SK-N-SH treated with all-trans-retinoic acid at 6 μM for 48 hours (cell line): Measurements from ENCODE around the gene UVRAG.

ENCODE experiments used
- ATAC-seq: fragments of 200-7000 bp; cut with Tn5 transposase; 3 replicates; pipeline ENCODE4 v1.9.1; 2020; ENCODE audit warnings: mild to moderate bottlenecking, moderate library complexity
- ARNTL ChIP-seq: fragments of 450-650 bp; formaldehyde crosslinking; IDR thresholded peaks from 2 replicates; pipeline ENCODE4 v1.5.0; 2020; ENCODE audit warnings: low read depth, mild to moderate bottlenecking, moderate library complexity, borderline replicate concordance
- BACH2 ChIP-seq: fragments of 250-450 bp; sonication (Bioruptor Pico); IDR thresholded peaks from 2 replicates; pipeline ENCODE4 v1.9.0; 2021; ENCODE audit warnings: mild to moderate bottlenecking, borderline replicate concordance
- CREB5 ChIP-seq: fragments of 250-450 bp; sonication (Bioruptor Pico); IDR thresholded peaks from 2 replicates; pipeline ENCODE4 v1.5.1; 2020; ENCODE audit warnings: low read depth, mild to moderate bottlenecking, moderate library complexity
- CSDC2 ChIP-seq: fragments of 250-450 bp; sonication (Bioruptor Pico); IDR thresholded peaks from 2 replicates; pipeline ENCODE4 v1.5.0; 2020; ENCODE audit warnings: mild to moderate bottlenecking, moderate library complexity
- CSRNP3 ChIP-seq: fragments of 250-450 bp; sonication (Bioruptor Pico); IDR thresholded peaks from 2 replicates; pipeline ENCODE4 v1.5.1; 2021; ENCODE audit warnings: mild to moderate bottlenecking, moderate library complexity
- GLIS3 ChIP-seq: fragments of 250-450 bp; sonication (Bioruptor Pico); IDR thresholded peaks from 2 replicates; pipeline ENCODE4 v1.5.0; 2020; ENCODE audit warnings: mild to moderate bottlenecking, moderate library complexity
- ISL1 ChIP-seq: fragments of 250-450 bp; sonication (Bioruptor Pico); IDR thresholded peaks from 2 replicates; pipeline ENCODE4 v2.1.2; 2022; ENCODE audit warnings: mild to moderate bottlenecking, moderate library complexity
- OSR1 ChIP-seq: fragments of 250-450 bp; sonication (Bioruptor Pico); IDR thresholded peaks from 2 replicates; pipeline ENCODE4 v1.8.0; 2022; ENCODE audit warnings: moderate library complexity, mild to moderate bottlenecking, inconsistent platforms
- PATZ1 ChIP-seq: fragments of 250-450 bp; sonication (Bioruptor Pico); IDR thresholded peaks from 2 replicates; pipeline ENCODE4 v1.8.0; 2020; ENCODE audit warnings: mild to moderate bottlenecking, moderate library complexity, borderline replicate concordance
- POU6F1 ChIP-seq: fragments of 250-450 bp; sonication (Bioruptor Pico); IDR thresholded peaks from 2 replicates; pipeline ENCODE4 v1.8.0; 2021; ENCODE audit warnings: low read depth, mild to moderate bottlenecking, moderate library complexity, borderline replicate concordance
- PPARA ChIP-seq: fragments of 250-450 bp; sonication (Bioruptor Pico); IDR thresholded peaks from 2 replicates; pipeline ENCODE4 v1.5.0; 2020; ENCODE audit warnings: mild to moderate bottlenecking, borderline replicate concordance
- SNAI2 ChIP-seq: fragments of 250-450 bp; sonication (Bioruptor Pico); IDR thresholded peaks from 2 replicates; pipeline ENCODE4 v1.5.0; 2020; ENCODE audit warnings: mild to moderate bottlenecking, moderate library complexity
- TCF4 ChIP-seq: fragments of 250-450 bp; sonication (Bioruptor Pico); IDR thresholded peaks from 2 replicates; pipeline ENCODE4 v1.8.0; 2021; ENCODE audit warnings: mild to moderate bottlenecking, moderate library complexity, borderline replicate concordance
- TOX ChIP-seq: fragments of 250-450 bp; sonication (Bioruptor Pico); IDR thresholded peaks from 2 replicates; pipeline ENCODE4 v1.8.0; 2021; ENCODE audit warnings: mild to moderate bottlenecking, moderate library complexity, borderline replicate concordance
- ZC3H10 ChIP-seq: fragments of 250-450 bp; sonication (Bioruptor Pico); IDR thresholded peaks from 2 replicates; pipeline ENCODE4 v1.5.1; 2021; ENCODE audit warnings: mild to moderate bottlenecking, moderate library complexity
- ZFP3 ChIP-seq: fragments of 250-450 bp; sonication (Bioruptor Pico); IDR thresholded peaks from 2 replicates; pipeline ENCODE4 v1.5.0; 2020; ENCODE audit warnings: mild to moderate bottlenecking, moderate library complexity
- ZFP30 ChIP-seq: fragments of 450-650 bp; formaldehyde crosslinking; IDR thresholded peaks from 2 replicates; pipeline ENCODE4 v1.5.0; 2022; ENCODE audit warnings: mild to moderate bottlenecking, moderate library complexity
- ZNF565 ChIP-seq: fragments of 450-650 bp; formaldehyde crosslinking; conservative IDR thresholded peaks from 2 replicates; pipeline ENCODE4 v1.5.0; 2020; ENCODE audit warnings: low read depth, mild to moderate bottlenecking, moderate library complexity
- ZNF70 ChIP-seq: fragments of 450-650 bp; formaldehyde crosslinking; IDR thresholded peaks from 2 replicates; pipeline ENCODE4 v1.5.0; 2020; ENCODE audit warnings: mild to moderate bottlenecking, moderate library complexity
- ZNF8 ChIP-seq: fragments of 450-650 bp; formaldehyde crosslinking; IDR thresholded peaks from 2 replicates; pipeline ENCODE4 v1.5.0; 2020; ENCODE audit warnings: mild to moderate bottlenecking, moderate library complexity

UVRAG gene

GRCh38 chr11:76185931-76186401 is 371.0 kb downstream of the UVRAG start:
- ATAC-seq: no peak
- TF ChIP-seq ZC3H10 (CRISPR knock-in tag) (no peak), CREB5 (CRISPR knock-in tag) (no peak), TCF4 (CRISPR knock-in tag) (no peak), SNAI2 (no peak), ZNF565 (CRISPR knock-in tag) (no peak), PATZ1 (CRISPR knock-in tag) (no peak), ZFP30 (no peak), BACH2 (CRISPR knock-in tag) (no peak), ZNF8 (CRISPR knock-in tag) (no peak), OSR1 (CRISPR knock-in tag) (no peak), POU6F1 (CRISPR knock-in tag) (no peak)

- TF ChIP-seq ZNF8 (CRISPR knock-in tag) (no peak), ZNF565 (CRISPR knock-in tag) (no peak), OSR1 (CRISPR knock-in tag) (no peak), TOX (CRISPR knock-in tag) (no peak), TCF4 (CRISPR knock-in tag) (no peak), CREB5 (CRISPR knock-in tag) (no peak), ARNTL (CRISPR knock-in tag) (no peak), ZC3H10 (CRISPR knock-in tag) (no peak), ZFP3 (CRISPR knock-in tag) (no peak), ISL1 (CRISPR knock-in tag) (no peak), CSDC2 (no peak), PPARA (CRISPR knock-in tag) (no peak)
- ATAC-seq: no peak
Observed at GRCh38 chr11:76186776-76187279, 371.8 kb downstream of the UVRAG start.

- ATAC-seq: no peak
- no peak for TF ChIP-seq GLIS3 (CRISPR knock-in tag)
- no peak for TF ChIP-seq ARNTL (CRISPR knock-in tag)
- TF ChIP-seq CREB5 (CRISPR knock-in tag): no peak
- no peak for TF ChIP-seq ZNF8 (CRISPR knock-in tag)
- no peak for TF ChIP-seq TCF4 (CRISPR knock-in tag)
- TF ChIP-seq ZNF70 (CRISPR knock-in tag): no peak
- no peak for TF ChIP-seq ZFP3 (CRISPR knock-in tag)
- TF ChIP-seq ISL1 (CRISPR knock-in tag): no peak
- TF ChIP-seq CSRNP3 (CRISPR knock-in tag): no peak
Observed at GRCh38 chr11:76188873-76189272, 373.9 kb downstream of the UVRAG start.
